GM18526 (cell line): ENCODE data around the gene KIAA1217.

Experiments
- POLR2A ChIP-seq: IDR thresholded peaks from 3 replicates; pipeline ENCODE4 v1.6.1; 2011; ENCODE audit not compliant: insufficient read length; ENCODE audit errors: extremely low read depth

The KIAA1217 gene

GRCh38 chr10:24350070-24350921 lies 141.4 kb downstream of the KIAA1217 start:
- TF ChIP-seq POLR2A: no peak

DNA sequence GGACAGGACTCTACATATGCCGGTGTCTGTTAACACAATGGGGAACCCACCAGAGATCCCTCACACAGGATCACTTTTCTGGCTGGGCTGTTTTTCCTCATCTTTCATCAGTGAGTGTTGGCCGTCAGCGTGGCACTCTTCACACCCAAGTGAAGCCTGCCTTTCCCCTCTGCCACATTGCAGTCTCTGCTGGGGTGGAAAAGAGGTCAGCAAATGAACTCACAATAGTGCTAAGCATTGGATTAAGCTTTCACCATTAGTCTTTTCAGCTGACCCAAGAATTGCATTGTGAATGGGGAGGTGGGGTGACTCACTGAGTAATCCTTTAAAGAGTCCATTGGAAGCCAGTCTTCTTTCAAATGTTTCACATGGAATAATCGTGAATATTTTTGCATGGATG lies 143.0 kb downstream of the KIAA1217 start:
- no peak for TF ChIP-seq POLR2A

DNA sequence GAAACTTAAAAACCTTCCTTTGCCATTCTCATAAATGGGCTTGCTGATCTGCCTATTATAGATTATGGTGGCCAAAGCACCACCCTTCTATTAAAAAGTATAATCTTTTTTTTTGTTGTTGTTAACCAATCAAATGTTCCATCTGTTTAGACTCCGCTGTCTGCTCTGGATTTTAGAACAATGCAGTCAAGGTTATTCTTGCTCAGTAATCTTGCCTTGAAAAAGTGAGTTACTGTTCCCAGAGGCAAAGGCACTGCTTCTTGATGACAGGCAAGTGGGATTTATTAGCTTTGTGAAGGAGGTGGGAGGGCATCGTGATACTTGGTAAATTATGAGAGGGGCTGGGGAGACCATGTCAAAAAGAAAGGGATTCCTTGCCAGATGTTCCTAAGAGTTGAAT lies 143.5 kb downstream of the KIAA1217 start:
- TF ChIP-seq POLR2A: no peak

DNA sequence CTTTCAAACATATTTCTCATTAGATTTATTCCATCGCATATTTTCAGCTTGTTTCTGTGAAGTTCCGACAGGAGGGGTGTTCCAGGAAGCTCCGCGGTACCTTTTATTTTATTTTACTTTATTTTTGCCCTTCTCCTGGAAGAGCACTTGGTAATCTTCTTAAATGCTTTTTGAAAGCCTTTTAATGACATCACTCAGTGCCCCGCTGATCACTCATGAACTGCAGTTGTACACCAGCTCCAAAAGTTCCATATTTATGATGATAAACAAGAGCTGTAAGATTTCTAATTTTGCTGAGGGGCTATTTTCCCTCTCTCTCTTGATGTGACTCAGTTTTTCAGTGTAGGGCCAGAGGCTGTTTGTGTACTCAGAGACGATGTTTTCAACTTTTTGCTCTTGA lies 144.4 kb downstream of the KIAA1217 start:
- TF ChIP-seq POLR2A: no peak

DNA sequence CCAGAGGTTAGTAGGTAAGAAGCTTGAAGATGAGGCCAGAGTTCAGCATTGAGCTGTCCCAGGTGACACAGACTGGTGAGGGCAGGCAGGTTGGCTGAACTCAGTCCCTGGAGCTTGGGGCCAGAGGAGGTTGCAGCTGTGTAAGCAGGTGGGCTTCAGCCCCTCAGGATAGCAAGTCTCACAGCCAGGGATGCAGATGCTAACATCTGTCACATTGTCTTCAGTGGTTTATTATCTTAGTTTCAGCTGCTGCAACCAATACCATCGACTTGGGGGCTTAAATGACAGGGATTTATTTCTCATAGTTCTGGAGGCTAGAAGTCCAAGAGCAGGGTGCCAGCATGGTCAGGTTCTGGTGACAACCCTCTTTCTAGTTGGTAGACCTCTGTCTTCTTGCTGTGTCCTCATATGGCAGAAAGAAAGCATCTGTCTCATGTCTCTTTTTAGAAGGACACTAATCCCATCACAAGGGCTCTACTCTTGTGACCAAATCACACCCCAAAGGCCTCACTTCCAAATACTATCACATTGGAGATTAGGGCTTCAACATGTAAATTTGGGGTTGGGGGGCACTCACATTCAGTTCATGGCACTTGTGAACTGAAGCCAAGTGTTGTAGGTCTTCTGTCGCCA lies 146.2 kb downstream of the KIAA1217 start:
- TF ChIP-seq POLR2A: no peak

GRCh38 chr10:24357344-24358004 lies 148.5 kb downstream of the KIAA1217 start:
- no peak for TF ChIP-seq POLR2A

DNA sequence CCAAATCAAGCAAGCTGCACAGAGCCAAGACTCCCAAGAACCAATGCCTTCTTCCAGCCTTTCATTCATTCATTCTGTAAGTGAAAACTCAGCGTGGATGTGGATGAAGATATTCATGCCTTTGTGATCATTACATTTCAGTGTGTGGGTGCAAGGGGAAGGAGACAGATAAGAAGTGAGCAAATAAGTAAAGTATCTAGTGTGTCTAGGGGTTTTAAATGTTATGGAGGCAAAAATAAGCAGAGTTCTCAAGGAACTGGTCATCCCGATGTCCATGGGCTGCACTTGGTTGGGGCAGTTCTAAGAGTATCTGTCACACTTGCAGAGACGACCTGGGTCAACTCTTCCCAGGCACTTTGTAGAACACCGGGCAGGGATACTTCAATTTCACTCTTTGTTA lies 149.1 kb downstream of the KIAA1217 start:
- no peak for TF ChIP-seq POLR2A

DNA sequence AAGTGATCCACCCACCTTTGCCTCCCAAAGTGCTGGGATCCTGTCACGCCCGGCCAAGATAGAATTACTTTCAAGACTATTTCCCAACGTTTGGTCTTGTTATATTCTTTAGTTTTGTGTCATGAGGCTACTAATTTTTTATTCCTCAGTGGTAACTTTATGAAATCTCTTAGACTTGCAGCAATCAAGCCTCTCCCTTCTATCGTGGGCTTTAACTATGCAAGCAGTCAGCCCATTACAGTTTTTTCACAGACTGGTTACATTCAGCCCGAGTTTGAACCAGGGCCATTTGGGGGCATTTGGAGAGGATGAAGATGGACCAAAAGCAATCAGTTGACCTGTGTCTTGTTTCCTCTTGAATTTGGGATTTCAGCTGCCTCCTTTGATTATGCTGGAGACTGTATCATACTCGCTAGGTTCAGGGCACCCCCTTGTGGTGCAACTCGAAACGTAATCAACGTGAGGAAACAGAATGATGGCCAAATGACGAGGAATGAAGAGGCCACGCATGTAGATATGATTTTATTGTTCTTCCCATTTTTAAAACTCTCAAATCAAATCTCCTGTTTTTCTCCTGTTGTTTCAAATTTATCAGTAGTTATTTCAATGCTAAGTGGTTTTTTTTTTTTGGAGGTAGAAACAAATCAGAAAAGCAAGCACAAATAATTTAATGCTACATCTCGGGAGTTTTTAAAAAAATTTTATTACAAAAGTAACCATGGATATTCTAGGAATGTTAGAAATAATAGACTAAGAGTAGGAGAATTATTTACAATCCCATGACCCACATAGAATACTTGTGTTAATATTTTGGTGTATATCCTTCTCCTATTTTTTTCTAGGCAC lies 151.6 kb downstream of the KIAA1217 start:
- TF ChIP-seq POLR2A: no peak

- no peak for TF ChIP-seq POLR2A
These were observed 154.1 kb downstream of the KIAA1217 start for GRCh38 chr10:24363070-24363469.

GRCh38 chr10:24367688-24368087 lies 158.8 kb downstream of the KIAA1217 start:
- no peak for TF ChIP-seq POLR2A

GRCh38 chr10:24370877-24371276 lies 161.9 kb downstream of the KIAA1217 start:
- no peak for TF ChIP-seq POLR2A

DNA sequence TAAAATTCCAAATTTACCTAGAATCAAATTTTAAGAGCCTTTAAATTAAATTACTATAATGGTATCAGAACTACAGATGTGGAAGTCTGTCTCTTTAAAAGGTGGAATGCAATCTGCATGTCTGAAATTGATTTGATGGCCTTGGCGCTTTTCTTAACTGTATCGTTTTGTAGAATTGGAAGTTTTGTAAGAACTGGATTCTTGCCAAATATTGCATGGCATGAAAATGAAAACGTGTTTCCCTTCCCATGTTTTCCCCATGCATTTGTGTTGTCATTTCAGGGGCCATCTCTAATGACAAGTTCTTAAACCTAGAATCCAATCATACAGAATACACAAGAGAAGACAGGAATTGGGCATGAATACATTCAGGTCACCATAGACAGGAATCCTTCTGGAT lies 162.5 kb downstream of the KIAA1217 start:
- TF ChIP-seq POLR2A: no peak

DNA sequence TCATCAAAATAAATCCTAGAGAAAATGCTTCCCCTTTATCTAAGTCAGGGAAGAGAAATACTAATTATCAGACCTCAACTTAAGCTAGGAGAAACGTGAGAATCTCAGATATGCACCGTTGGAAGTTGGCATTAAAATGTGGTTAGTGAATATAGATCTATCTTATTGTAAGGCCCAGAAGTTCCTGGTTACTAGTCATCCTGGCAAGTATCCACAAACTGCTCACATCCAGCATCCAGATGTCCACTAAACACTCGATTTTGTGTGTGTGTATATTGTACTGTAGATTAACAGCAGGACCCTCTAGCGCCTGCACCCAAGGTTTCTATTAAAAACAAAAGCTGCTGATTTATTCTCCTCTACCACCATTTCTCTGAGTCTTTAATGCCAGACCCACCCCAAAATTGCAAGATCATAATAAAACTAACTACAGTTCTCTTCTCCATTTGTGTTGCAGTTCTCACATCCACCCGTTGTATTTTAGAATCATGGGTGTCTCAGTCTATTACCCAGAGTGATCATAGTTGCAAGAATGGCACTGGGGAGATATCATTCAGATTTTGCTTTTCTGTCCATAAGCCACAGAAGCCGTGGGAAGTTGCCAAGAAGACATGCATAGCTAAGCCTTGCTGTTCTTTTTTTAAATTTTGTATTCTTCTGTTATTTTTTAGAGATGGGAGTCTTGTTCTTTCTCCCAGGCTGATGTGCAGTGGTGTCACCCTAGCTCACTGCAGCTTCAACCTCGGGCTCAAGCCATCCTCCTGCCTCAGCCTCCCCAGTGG lies 165.4 kb downstream of the KIAA1217 start:
- TF ChIP-seq POLR2A: no peak

GRCh38 chr10:24375510-24375909 lies 166.6 kb downstream of the KIAA1217 start:
- TF ChIP-seq POLR2A: no peak
